WERI-Rb-1 (cell line): Measurements from ENCODE around the gene RXFP1.

Source experiments
- DNase-seq: peaks from one replicate; pipeline ENCODE4 v3.0.0-alpha.2; 2020
- H3K27ac ChIP-seq: fragments of 250-450 bp; sonication (Bioruptor Pico); 2 replicates; pipeline ENCODE4 v1.5.1; 2020; ENCODE audit warnings: mild to moderate bottlenecking, moderate library complexity
- H3K27me3 ChIP-seq: fragments of 250-450 bp; sonication (Bioruptor Pico); 2 replicates; pipeline ENCODE4 v1.5.1; 2021; ENCODE audit warnings: mild to moderate bottlenecking, low read depth, moderate library complexity; ENCODE audit not compliant: insufficient read depth, severe bottlenecking
- H3K36me3 ChIP-seq: fragments of 250-450 bp; sonication (Bioruptor Pico); 2 replicates; pipeline ENCODE4 v1.5.1; 2020; ENCODE audit warnings: mild to moderate bottlenecking, moderate library complexity
- H3K4me3 ChIP-seq: 2 replicates; pipeline ENCODE4 v1.5.1; 2011; ENCODE audit warnings: low read depth, mild to moderate bottlenecking, control low read depth, low read length
- H3K9me3 ChIP-seq: fragments of 250-450 bp; sonication (Bioruptor Pico); 2 replicates; pipeline ENCODE4 v1.5.1; 2021; ENCODE audit warnings: mild to moderate bottlenecking, moderate library complexity; ENCODE audit not compliant: severe bottlenecking
- TF ChIP-seq, protein P1 (sequence below): IDR thresholded peaks from 2 replicates; pipeline ENCODE4 v1.5.1; 2011; ENCODE audit warnings: low read depth, mild to moderate bottlenecking, control low read depth, inconsistent platforms, low read length

The RXFP1 gene

DNA sequence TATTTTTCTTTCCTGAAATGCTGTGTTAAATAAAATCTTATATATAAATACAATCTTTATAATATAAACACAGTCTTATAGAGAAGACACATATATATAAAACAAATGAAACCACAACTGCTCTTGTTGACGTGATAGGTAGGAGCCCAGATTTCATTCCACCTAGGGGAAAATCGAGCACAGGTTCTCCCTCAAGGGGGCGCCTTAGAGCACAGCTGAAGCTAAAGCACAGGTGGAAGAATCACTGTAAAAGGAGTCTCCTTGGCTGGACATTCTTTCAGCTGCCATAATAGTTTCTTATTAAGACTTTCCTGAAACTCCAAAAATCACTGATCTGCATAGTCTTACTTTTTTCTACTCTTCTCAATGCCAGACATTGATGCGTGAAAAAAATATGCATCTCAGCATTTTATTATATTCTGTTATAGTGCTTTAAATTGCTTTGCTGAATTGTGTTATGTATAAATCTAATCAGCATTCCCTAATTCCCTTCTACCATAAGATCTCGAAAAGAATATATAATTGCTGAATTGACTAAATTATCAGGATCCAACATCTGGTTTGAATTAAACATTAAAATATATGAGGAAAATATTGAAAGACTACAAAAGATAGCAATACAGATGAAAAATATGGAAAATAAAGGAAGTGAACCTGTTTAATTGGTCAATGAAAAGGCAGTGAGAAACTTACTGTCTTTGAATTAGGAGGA is 25.5 kb upstream of the RXFP1 start:
- H3K27me3 ChIP-seq = no peaks in the 10 kb centered on the region
- peak; percentile 68 for DNase-seq
- H3K36me3 ChIP-seq = no peaks in the 10 kb centered on the region
- no peak overlapping the region for H3K4me3 ChIP-seq
- TF ChIP-seq, protein P1, sequence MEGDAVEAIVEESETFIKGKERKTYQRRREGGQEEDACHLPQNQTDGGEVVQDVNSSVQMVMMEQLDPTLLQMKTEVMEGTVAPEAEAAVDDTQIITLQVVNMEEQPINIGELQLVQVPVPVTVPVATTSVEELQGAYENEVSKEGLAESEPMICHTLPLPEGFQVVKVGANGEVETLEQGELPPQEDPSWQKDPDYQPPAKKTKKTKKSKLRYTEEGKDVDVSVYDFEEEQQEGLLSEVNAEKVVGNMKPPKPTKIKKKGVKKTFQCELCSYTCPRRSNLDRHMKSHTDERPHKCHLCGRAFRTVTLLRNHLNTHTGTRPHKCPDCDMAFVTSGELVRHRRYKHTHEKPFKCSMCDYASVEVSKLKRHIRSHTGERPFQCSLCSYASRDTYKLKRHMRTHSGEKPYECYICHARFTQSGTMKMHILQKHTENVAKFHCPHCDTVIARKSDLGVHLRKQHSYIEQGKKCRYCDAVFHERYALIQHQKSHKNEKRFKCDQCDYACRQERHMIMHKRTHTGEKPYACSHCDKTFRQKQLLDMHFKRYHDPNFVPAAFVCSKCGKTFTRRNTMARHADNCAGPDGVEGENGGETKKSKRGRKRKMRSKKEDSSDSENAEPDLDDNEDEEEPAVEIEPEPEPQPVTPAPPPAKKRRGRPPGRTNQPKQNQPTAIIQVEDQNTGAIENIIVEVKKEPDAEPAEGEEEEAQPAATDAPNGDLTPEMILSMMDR = peak; percentile 86
- H3K9me3 ChIP-seq = no peaks in the 10 kb centered on the region
- H3K27ac ChIP-seq = no peak overlapping the region

DNA sequence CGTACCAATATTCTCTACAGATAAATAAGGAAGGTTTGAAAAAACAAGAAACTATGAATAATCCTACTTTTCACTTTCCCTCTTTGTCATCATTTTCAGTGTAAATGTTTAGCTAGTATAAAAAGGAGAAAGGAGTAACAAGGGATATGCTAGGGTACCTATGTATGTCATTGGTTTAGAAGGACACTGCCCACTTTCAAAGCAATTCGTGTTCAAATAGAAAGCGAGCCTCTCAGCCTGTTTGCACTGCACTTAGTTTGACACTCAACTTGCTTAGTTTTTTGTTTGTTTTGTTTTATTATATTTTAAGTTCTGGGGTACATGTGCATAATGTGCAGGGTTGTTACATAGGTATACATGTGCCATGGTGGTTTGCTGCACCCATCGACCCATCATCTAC is 21.6 kb upstream of the RXFP1 start:
- no peak for DNase-seq
- Histone ChIP-seq H3K36me3 (no peaks in the 10 kb centered on the region), H3K27ac (no peak overlapping the region), H3K4me3 (no peak overlapping the region), H3K27me3 (no peaks in the 10 kb centered on the region), H3K9me3 (no peaks in the 10 kb centered on the region)
- TF ChIP-seq, protein P1 = no peak

DNA sequence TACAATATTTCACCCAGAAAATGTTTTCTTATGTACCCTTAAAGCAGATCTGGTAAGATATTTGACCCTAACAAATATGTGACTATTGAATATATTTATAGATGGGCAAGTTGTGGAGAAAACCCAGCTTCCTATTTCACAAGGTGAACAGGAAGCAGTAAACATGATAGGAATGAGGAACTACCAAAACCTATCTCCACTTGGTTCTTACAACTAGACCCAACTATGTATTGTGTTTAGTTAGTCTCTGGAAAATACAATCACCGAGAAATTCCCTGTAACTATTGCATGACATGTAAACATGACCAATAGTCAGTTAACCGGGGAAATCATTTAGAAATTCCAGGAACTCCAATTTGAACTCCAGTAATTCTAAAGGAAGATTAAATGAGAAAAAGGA is 8.4 kb upstream of the RXFP1 start:
- DNase-seq = no peak
- H3K27me3 ChIP-seq = no peaks in the 10 kb centered on the region
- TF ChIP-seq, protein P1 = no peak
- no peak overlapping the region for H3K4me3 ChIP-seq
- H3K36me3 ChIP-seq = no peaks in the 10 kb centered on the region
- no peak overlapping the region for H3K27ac ChIP-seq
- no peaks in the 10 kb centered on the region for H3K9me3 ChIP-seq

DNA sequence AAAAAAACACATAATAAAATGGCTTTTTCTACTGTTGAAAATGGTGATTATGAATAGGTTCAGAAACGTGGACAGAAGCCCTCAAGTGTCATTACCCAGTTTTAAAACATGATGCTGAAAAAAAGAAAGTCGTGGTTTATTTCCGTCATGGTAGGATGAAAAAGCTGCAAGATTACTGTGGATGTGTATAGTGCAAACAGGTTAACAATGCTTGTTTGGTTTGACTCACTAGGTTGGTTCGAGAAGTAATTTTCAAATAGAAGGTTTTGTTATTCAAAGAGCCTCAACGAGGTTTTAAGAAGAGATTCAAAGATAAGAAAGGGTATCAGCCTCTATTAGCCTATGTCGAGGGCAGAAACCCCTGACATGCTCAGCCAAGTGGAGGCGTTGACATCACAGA is 2.5 kb upstream of the RXFP1 start:
- TF ChIP-seq, protein P1 = no peak
- Histone ChIP-seq H3K9me3 (no peaks in the 10 kb centered on the region), H3K27ac (no peak overlapping the region), H3K27me3 (no peaks in the 10 kb centered on the region), H3K36me3 (no peaks in the 10 kb centered on the region), H3K4me3 (no peak overlapping the region)
- DNase-seq = no peak

DNA sequence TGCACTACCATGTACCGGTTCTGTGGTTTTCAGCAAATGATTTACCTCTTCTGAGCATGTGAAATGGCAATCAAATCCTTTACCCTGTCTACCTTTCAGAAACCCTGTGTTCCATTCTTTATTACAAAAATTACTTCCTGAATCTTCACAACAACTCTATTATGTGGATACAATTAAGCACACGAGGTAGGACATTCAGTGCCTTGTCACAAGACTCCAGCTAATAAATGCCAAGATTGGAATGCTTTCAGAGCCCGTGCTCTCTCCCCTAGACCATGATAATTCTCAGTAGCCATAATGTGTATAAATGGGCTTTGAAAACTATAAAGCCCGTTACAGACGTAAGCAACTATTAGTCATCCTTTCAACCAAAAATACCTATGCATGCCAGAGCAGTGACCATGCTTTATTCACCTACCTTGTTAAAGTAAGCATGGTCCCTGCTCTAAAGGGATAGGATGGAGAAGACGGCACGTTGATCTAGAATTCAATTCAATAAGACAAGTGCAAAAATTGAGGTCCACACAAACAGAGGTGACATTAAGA is 2.4 kb downstream of the RXFP1 start:
- no peak overlapping the region for H3K4me3 ChIP-seq
- no peak overlapping the region for H3K27ac ChIP-seq
- H3K9me3 ChIP-seq = no peaks in the 10 kb centered on the region
- H3K27me3 ChIP-seq = no peaks in the 10 kb centered on the region
- DNase-seq = no peak
- TF ChIP-seq, protein P1 = no peak
- no peaks in the 10 kb centered on the region for H3K36me3 ChIP-seq

DNA sequence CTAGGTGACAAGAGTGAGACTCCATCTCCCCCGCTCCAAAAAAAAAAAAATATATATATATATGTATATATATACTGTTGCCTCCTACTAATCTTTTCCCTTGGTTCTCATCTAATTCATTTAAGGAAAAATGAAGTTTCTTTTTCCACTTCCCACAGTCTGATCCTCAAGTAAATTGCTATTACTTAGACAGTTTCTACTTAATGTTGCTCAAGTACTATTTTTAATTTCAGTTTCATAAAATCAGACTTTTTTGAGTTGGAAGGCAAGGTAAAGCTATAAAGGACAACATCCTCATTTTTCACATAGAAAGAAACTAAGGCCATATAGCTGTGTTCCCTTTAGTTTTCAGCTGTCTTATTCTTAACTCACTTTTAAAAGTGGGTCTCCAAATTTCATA is 5.8 kb downstream of the RXFP1 start:
- Histone ChIP-seq H3K9me3 (no peaks in the 10 kb centered on the region), H3K36me3 (no peaks in the 10 kb centered on the region), H3K27ac (no peak overlapping the region), H3K4me3 (no peak overlapping the region), H3K27me3 (no peaks in the 10 kb centered on the region)
- TF ChIP-seq, protein P1 = no peak
- no peak for DNase-seq
